ENCODE results near the gene ZMPSTE24. TPM values are rescaled to one million over a fixed set of nuclear protein-coding genes. Genes with fewer than 3 reads are reported as not detected.

The ZMPSTE24 gene
- polyA plus RNA-seq, 1 donor (not counting 4 experiments of a cell fraction or from before 2014, with no cell fraction given), result 73.4 TPM

- H3K9me1 ChIP-seq (ENCODE audit: control insufficient read depth, extremely low read depth, insufficient read depth, low read length), result no peaks in the 10 kb centered on the region
- no peak overlapping the region for H2AFZ ChIP-seq (ENCODE audit: control insufficient read depth, low read length)
- no peak for TF ChIP-seq CTCF (optimal IDR thresholded peaks at IDR 0.05 in 1 of 3, IDR thresholded peaks at IDR 0.05 in 1 of 3, conservative IDR thresholded peaks at IDR 0.05 in 1 of 3; ENCODE audit: extremely low read depth in 1 of 3, insufficient read depth in 2 of 3, low read length in 3 of 3)
- no peak for TF ChIP-seq EZH2 (IDR thresholded peaks at IDR 0.05; ENCODE audit: low read length)
- H4K20me1 ChIP-seq (ENCODE audit: control insufficient read depth, extremely low read depth, insufficient read depth, low read length), result no peaks in the 10 kb centered on the region
- no peaks in the 10 kb centered on the region for H3K79me2 ChIP-seq (ENCODE audit: control insufficient read depth, insufficient read depth, low read length)
- no peaks in the 10 kb centered on the region for H3K9me3 ChIP-seq (ENCODE audit: control insufficient read depth, low read depth, low read length)
- H3K4me3 ChIP-seq (ENCODE audit: control insufficient read depth in 2 of 3, extremely low read depth in 1 of 3, insufficient read depth in 2 of 3, low read depth in 1 of 3, low read length in 3 of 3), result no peak overlapping the region
- no peak for DNase-seq (ENCODE audit: low read depth, low spot score)
- no peak overlapping the region for H3K4me2 ChIP-seq (ENCODE audit: control insufficient read depth, extremely low read depth, insufficient read depth, low read depth, low read length)
- no peak overlapping the region for H3K27ac ChIP-seq (ENCODE audit: control insufficient read depth, insufficient read depth, low read length)
- no peak overlapping the region for H3K9ac ChIP-seq (ENCODE audit: control insufficient read depth, extremely low read depth, insufficient read depth, low read length)
- dilution Hi-C loops (cut with MboI; ENCODE audit: extremely low pct_ligation_motif_present, low sequenced_read_pairs), result no loop called here
- H3K36me3 ChIP-seq (ENCODE audit: control insufficient read depth in 2 of 2, extremely low read depth in 1 of 2, insufficient read depth in 2 of 2, low read length in 2 of 2), result no peaks in the 10 kb centered on the region
- H3K4me1 ChIP-seq (ENCODE audit: control insufficient read depth, extremely low read depth, insufficient read depth, low read length), result no peaks in the 10 kb centered on the region
- FAIRE-seq, result no peak
- no peaks in the 10 kb centered on the region for H3K27me3 ChIP-seq (ENCODE audit: control insufficient read depth, extremely low read depth, insufficient read depth, low read length)
Measured at GRCh38 chr1:40332695-40333094, 74.7 kb downstream of the ZMPSTE24 start.

GRCh38 chr1:40337443-40337842 lies 79.4 kb downstream of the ZMPSTE24 start:
- dilution Hi-C loops (cut with MboI; ENCODE audit: extremely low pct_ligation_motif_present, low sequenced_read_pairs), result no loop called here
- TF ChIP-seq EZH2 (IDR thresholded peaks at IDR 0.05; ENCODE audit: low read length), result no peak
- no peak for TF ChIP-seq CTCF (optimal IDR thresholded peaks at IDR 0.05 in 1 of 3, IDR thresholded peaks at IDR 0.05 in 1 of 3, conservative IDR thresholded peaks at IDR 0.05 in 1 of 3; ENCODE audit: extremely low read depth in 1 of 3, insufficient read depth in 2 of 3, low read length in 3 of 3)

More at GRCh38 chr1:40337443-40337842, 79.4 kb downstream of the ZMPSTE24 start:
- Histone ChIP-seq H3K27ac (ENCODE audit: control insufficient read depth, insufficient read depth, low read length) (no peak overlapping the region), H3K4me1 (ENCODE audit: control insufficient read depth, extremely low read depth, insufficient read depth, low read length) (peaks cover 2% of the 10 kb centered on the region), H3K27me3 (ENCODE audit: control insufficient read depth, extremely low read depth, insufficient read depth, low read length) (peaks cover 3% of the 10 kb centered on the region), H3K79me2 (ENCODE audit: control insufficient read depth, insufficient read depth, low read length) (no peaks in the 10 kb centered on the region), H2AFZ (ENCODE audit: control insufficient read depth, low read length) (no peak overlapping the region), H3K4me2 (ENCODE audit: control insufficient read depth, extremely low read depth, insufficient read depth, low read depth, low read length) (no peak overlapping the region), H3K9ac (ENCODE audit: control insufficient read depth, extremely low read depth, insufficient read depth, low read length) (no peak overlapping the region), H3K4me3 (ENCODE audit: control insufficient read depth in 2 of 3, extremely low read depth in 1 of 3, insufficient read depth in 2 of 3, low read depth in 1 of 3, low read length in 3 of 3) (no peak overlapping the region), H3K9me3 (ENCODE audit: control insufficient read depth, low read depth, low read length) (no peaks in the 10 kb centered on the region), H3K9me1 (ENCODE audit: control insufficient read depth, extremely low read depth, insufficient read depth, low read length) (no peaks in the 10 kb centered on the region), H4K20me1 (ENCODE audit: control insufficient read depth, extremely low read depth, insufficient read depth, low read length) (no peaks in the 10 kb centered on the region), H3K36me3 (ENCODE audit: control insufficient read depth in 2 of 2, extremely low read depth in 1 of 2, insufficient read depth in 2 of 2, low read length in 2 of 2) (no peaks in the 10 kb centered on the region)
- DNase-seq (ENCODE audit: low read depth, low spot score), result no peak
- FAIRE-seq, result no peak
